Mucosa of descending colon (tissue), 3 donors: ENCODE results near the gene PLA2G4F. TPM values are rescaled to one million over a fixed set of nuclear protein-coding genes. Genes with fewer than 3 reads are reported as not detected.
A peak's percentile ranks its signal among the peaks of the same experiment; 100 is the strongest.

ENCODE experiments used
- ATAC-seq: fragments of 200-7000 bp; cut with Tn5 transposase; one replicate; pipeline ENCODE4 v1.9.1; 2020; ENCODE audit warnings: mild to moderate bottlenecking, moderate library complexity
- DNase-seq, 3 donors: peaks; one replicate each; pipeline ENCODE4 v3.0.0-alpha.2; 2020
- H3K36me3 ChIP-seq: fragments of 200-600 bp; one replicate; pipeline ENCODE4 v1.8.0; 2021; ENCODE audit warnings: low read depth, mild to moderate bottlenecking
- H3K4me1 ChIP-seq: fragments of 200-600 bp; one replicate; pipeline ENCODE4 v1.8.0; 2021; ENCODE audit warnings: low read depth, mild to moderate bottlenecking
- H3K4me3 ChIP-seq: fragments of 200-600 bp; one replicate; pipeline ENCODE4 v1.8.0; 2021; ENCODE audit warnings: mild to moderate bottlenecking
- H3K9me3 ChIP-seq: fragments of 200-600 bp; one replicate; pipeline ENCODE4 v1.8.0; 2021; ENCODE audit warnings: mild to moderate bottlenecking
- CTCF ChIP-seq: fragments of 200-600 bp; IDR thresholded peaks from one replicate; pipeline ENCODE4 v1.8.0; 2022; ENCODE audit warnings: antibody characterized with exemption, mild to moderate bottlenecking
- intact Hi-C, 2 donors: fragments of 100-400 bp; cut with DNase I in 1 of 2; cut with micrococcal nuclease in 1 of 2; formaldehyde crosslinking; loops; one replicate each; pipeline versions ENCODE4 v1.11.0 to v1.11.1; 2022; cut with DNase I, micrococcal nuclease
- total RNA-seq, 3 donors: library from RNA; stranded (reverse); fragmentation: NEBNext Ultra II Directional in 2 of 3; extraction: Animal tissue kit (Norgen Biotek cat#: 25700) in 2 of 3; gene quantifications; one replicate each; pipeline versions ENCODE4 v1.2.1 to v1.2.4, GENCODE V29; 2021 to 2023
- donor health status: DM: no; HTN: no; CAD: no; lungs with moderate emphysema.
- donor health status: DM: no; HTN: no; CAD: no.
- donor health status: DM: no; HTN: yes; CAD: no.

The PLA2G4F gene
- total RNA-seq, 3 donors from 2014 or later = 23.4 to 66.9 (median 41.2) TPM

- intact Hi-C loops = no loop called here
- Histone ChIP-seq H3K9me3 (no peaks in the 10 kb centered on the region), H3K36me3 (peaks cover 12% of the 10 kb centered on the region), H3K4me3 (no peak overlapping the region), H3K4me1 (peaks cover 4% of the 10 kb centered on the region)
- DNase-seq = no peak
- no peak for TF ChIP-seq CTCF
- no peak for ATAC-seq
These were observed 1.7 kb upstream of the PLA2G4F start for GRCh38 chr15:42157981-42158765.

- no peak overlapping the region for H3K4me3 ChIP-seq
- H3K36me3 ChIP-seq = peaks cover 10% of the 10 kb centered on the region
- peaks cover 12% of the 10 kb centered on the region for H3K4me1 ChIP-seq
- TF ChIP-seq CTCF = no peak
- H3K9me3 ChIP-seq = no peaks in the 10 kb centered on the region
- ATAC-seq = no peak
- intact Hi-C loops = no loop called here
- DNase-seq = no peak
These were observed 945 bp upstream of the PLA2G4F start for GRCh38 chr15:42157381-42157780.

GRCh38 chr15:42155546-42156242, 742 bp downstream of the PLA2G4F start:
- TF ChIP-seq CTCF = no peak
- DNase-seq = peak; percentile 73 to 82 (median 80)
- Histone ChIP-seq H3K36me3 (no peaks in the 10 kb centered on the region), H3K9me3 (no peaks in the 10 kb centered on the region), H3K4me3 (peak overlapping the region; percentile 36), H3K4me1 (peaks cover 20% of the 10 kb centered on the region)
- ATAC-seq = peak; percentile 69
- intact Hi-C loops = no loop called here

- DNase-seq (no peak), ATAC-seq (no peak)
- Histone ChIP-seq H3K4me1 (peaks cover 20% of the 10 kb centered on the region), H3K36me3 (no peaks in the 10 kb centered on the region), H3K4me3 (no peak overlapping the region), H3K9me3 (no peaks in the 10 kb centered on the region)
- intact Hi-C loops = no loop called here
- TF ChIP-seq CTCF = no peak
These were observed 1.5 kb downstream of the PLA2G4F start for GRCh38 chr15:42154956-42155355.

- no peaks in the 10 kb centered on the region for H3K36me3 ChIP-seq
- H3K4me3 ChIP-seq = no peak overlapping the region
- H3K9me3 ChIP-seq = no peaks in the 10 kb centered on the region
- ATAC-seq = no peak
- DNase-seq = no peak
- H3K4me1 ChIP-seq = peaks cover 20% of the 10 kb centered on the region
- intact Hi-C loops = no loop called here
- TF ChIP-seq CTCF = no peak
These were observed 2.1 kb downstream of the PLA2G4F start for GRCh38 chr15:42154212-42154941.
